Nephron (organoid): ENCODE results near the gene CHST2.
A peak's percentile ranks its signal among the peaks of the same experiment; 100 is the strongest.

Experiments
- H3K27ac Mint-ChIP-seq, 3 experiments: 2 replicates each; pipeline ENCODE4 v1.8.0; 2020; ENCODE audit warnings: mixed read lengths in 3 of 3, mild to moderate bottlenecking in 2 of 3, moderate library complexity in 1 of 3
- H3K27me3 Mint-ChIP-seq: 2 replicates; pipeline ENCODE4 v1.8.0; 2021; ENCODE audit warnings: low read depth, mild to moderate bottlenecking, moderate library complexity, mixed read lengths
- H3K36me3 Mint-ChIP-seq: 2 replicates; pipeline ENCODE4 v1.8.0; 2020; ENCODE audit warnings: low read depth, mixed read lengths
- H3K4me1 Mint-ChIP-seq: 2 replicates; pipeline ENCODE4 v1.8.0; 2020; ENCODE audit warnings: mixed read lengths
- H3K4me3 Mint-ChIP-seq, 3 experiments: 2 replicates each; pipeline ENCODE4 v1.8.0; 2020; ENCODE audit warnings: mild to moderate bottlenecking in 3 of 3, mixed read lengths in 3 of 3, moderate library complexity in 2 of 3
- H3K9me3 Mint-ChIP-seq: 2 replicates; pipeline ENCODE4 v1.8.0; 2020; ENCODE audit warnings: mixed read lengths
- CTCF ChIP-seq, 3 experiments: fragments of 200-600 bp; sonication (generic); IDR thresholded peaks; one replicate each; pipeline ENCODE4 v1.5.0; 2021; ENCODE audit warnings: antibody characterized with exemption in 3 of 3; ENCODE audit not compliant: unreplicated experiment in 3 of 3

The CHST2 gene

GRCh38 chr3:143170074-143170473, 50.5 kb downstream of the CHST2 start:
- H3K4me3 Mint-ChIP-seq: no peak overlapping the region
- no peak for TF ChIP-seq CTCF (IDR thresholded peaks at IDR 0.05; ENCODE audit: unreplicated experiment in 3 of 3)

GRCh38 chr3:143170676-143171075, 51.1 kb downstream of the CHST2 start:
- Mint-ChIP-seq H3K36me3 (peaks cover 13% of the 10 kb centered on the region), H3K4me1 (peaks cover 44% of the 10 kb centered on the region), H3K9me3 (peaks cover 21% of the 10 kb centered on the region), H3K27ac (peak overlapping the region; percentile 98 to 99 (median 98)), H3K27me3 (no peaks in the 10 kb centered on the region), H3K4me3 (no peak overlapping the region)
- TF ChIP-seq CTCF (IDR thresholded peaks at IDR 0.05; ENCODE audit: unreplicated experiment in 3 of 3): no peak

More at GRCh38 chr3:143170074-143170473, 50.5 kb downstream of the CHST2 start:
- Mint-ChIP-seq H3K27me3 (no peaks in the 10 kb centered on the region), H3K36me3 (peaks cover 13% of the 10 kb centered on the region), H3K27ac (peak overlapping the region; percentile 98 to 99 (median 98)), H3K4me1 (peaks cover 46% of the 10 kb centered on the region), H3K9me3 (peaks cover 18% of the 10 kb centered on the region)

- H3K36me3 Mint-ChIP-seq: peaks cover 13% of the 10 kb centered on the region
- peaks cover 21% of the 10 kb centered on the region for H3K9me3 Mint-ChIP-seq
- peak overlapping the region; percentile 98 to 99 (median 98) for H3K27ac Mint-ChIP-seq
- peak overlapping the region; percentile 5 to 32 (median 11) for H3K4me3 Mint-ChIP-seq
- no peak for TF ChIP-seq CTCF (IDR thresholded peaks at IDR 0.05; ENCODE audit: unreplicated experiment in 3 of 3)
- H3K27me3 Mint-ChIP-seq: no peaks in the 10 kb centered on the region
- peaks cover 44% of the 10 kb centered on the region for H3K4me1 Mint-ChIP-seq
Measured at GRCh38 chr3:143171141-143171980, 51.8 kb downstream of the CHST2 start.

GRCh38 chr3:143172062-143172794, 52.7 kb downstream of the CHST2 start:
- Mint-ChIP-seq H3K4me3 (no peak overlapping the region), H3K9me3 (peaks cover 21% of the 10 kb centered on the region), H3K27me3 (peaks cover 5% of the 10 kb centered on the region), H3K36me3 (peaks cover 13% of the 10 kb centered on the region), H3K27ac (peak overlapping the region; percentile 98 to 99 (median 98)), H3K4me1 (peaks cover 44% of the 10 kb centered on the region)
- no peak for TF ChIP-seq CTCF (IDR thresholded peaks at IDR 0.05; ENCODE audit: unreplicated experiment in 3 of 3)

- no peak overlapping the region for H3K4me3 Mint-ChIP-seq
- H3K36me3 Mint-ChIP-seq: peaks cover 13% of the 10 kb centered on the region
- H3K9me3 Mint-ChIP-seq: peaks cover 21% of the 10 kb centered on the region
- TF ChIP-seq CTCF (IDR thresholded peaks at IDR 0.05; ENCODE audit: unreplicated experiment in 3 of 3): no peak
- H3K4me1 Mint-ChIP-seq: peaks cover 44% of the 10 kb centered on the region
- H3K27me3 Mint-ChIP-seq: peaks cover 5% of the 10 kb centered on the region
- H3K27ac Mint-ChIP-seq: peak overlapping the region; percentile 98 to 99 (median 98)
Measured at GRCh38 chr3:143172795-143173145, 53.2 kb downstream of the CHST2 start.
